ENCODE data around the gene MARS1.
"Not testable (repeated sequence)": the region's sequence is repeated elsewhere in the genome, so short reads cannot be mapped to it uniquely, and the experiment has no call there.

Gene MARS1

GRCh38 chr12:57487597-57488401 is at the start of gene MARS1:
Gene MARS1 (plus strand): TSS chr12:57488068. CDS start chr12:57488091, 23 bp downstream.
- DNase-seq (ENCODE audit: low spot score), result peak; percentile 90

DNA sequence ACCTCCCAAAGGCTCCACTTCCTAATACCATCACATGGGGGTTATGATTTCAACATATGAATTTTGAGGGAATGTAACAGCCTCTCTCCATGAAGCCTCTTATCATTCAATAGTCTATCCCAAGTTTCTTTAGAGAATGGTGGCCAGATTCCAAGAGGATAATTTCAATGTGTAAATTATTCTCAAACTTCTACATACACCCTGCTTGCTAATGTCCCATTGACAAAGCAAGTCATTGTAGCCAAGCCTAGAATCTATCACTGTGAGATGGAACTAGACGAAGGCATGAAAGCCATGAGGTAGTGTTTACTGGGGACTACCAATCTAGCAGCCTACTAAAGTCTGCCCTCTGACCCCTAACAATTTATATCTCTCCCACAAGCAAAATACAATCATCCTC is 49.5 kb upstream of the MARS1 start:
- DNase-seq (ENCODE audit: low spot score), result no peak

DNA sequence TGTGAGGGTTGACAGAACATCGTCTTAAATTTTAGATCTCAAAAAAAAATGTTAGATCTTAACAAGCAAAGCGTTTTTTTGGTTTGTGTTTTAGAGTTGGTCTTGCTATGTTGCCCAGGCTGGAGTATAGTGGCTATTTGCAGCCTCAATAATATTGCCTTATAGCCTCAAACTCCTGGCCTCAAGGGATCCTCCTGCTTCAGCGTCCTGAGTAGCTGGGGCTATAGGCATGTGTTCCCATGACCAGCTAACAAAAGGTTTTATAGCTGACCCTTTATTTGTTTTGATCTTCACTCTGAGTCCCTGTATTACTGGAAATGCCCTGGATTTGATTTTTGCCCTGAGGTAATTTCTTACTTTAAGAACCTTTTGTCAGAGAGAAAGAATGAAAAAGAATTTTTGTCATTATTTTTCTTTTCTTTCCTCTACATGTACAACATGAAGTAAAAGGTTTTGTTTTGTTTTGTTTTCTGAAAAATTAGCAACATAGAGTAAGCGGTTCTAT is 48.1 kb upstream of the MARS1 start:
- no peak for DNase-seq (ENCODE audit: low spot score)

DNA sequence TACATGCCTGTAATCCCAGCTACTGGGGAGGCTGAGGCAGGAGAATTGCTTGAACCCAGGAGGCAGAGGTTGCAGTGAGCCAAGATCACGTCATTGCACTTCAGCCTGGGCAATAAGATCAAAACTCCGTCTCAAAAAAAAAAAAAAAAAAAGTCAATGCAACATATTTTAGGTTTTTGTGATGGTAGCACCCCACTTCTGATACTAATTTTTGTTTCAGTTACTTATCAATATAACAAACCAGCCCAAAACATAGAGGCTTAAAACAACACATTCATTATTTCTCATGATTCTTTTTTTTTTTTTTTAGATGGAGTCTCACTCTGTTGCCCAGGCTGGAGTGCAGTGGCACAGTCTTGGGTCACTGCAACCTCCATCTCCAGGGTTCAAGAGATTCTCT is 46.5 kb upstream of the MARS1 start:
- not testable (repeated sequence) for DNase-seq (ENCODE audit: low spot score)

DNA sequence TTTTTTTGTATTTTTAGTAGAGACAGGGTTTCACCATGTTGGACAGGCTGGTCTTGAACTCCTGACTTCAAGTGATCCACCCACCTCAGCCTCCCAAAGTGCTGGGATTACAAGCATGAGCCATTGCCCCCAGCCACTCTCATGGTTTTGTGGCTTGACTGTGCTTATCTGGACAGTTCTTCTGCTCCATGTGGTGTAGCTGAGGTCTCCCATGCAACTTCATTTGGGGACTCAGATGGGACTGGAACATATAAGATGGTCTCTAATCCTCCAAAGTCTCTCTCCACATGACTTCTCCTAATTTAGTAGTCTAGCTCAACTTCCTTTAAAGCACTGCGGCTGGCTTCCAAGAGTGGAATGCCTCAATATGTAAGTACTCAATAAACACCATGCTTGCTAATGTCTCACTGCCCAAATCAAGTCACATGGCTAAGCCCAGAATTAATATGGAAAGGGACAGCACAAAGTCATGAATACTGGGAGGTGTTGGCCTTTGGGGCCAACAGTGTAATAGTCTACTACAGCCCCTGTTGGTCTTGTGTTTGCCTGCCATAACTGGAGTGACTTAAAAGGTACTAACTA is 45.9 kb upstream of the MARS1 start:
- no peak for DNase-seq (ENCODE audit: low spot score)

- not testable (repeated sequence) for DNase-seq (ENCODE audit: low spot score)
Observed at GRCh38 chr12:57444337-57444736, 43.5 kb upstream of the MARS1 start.

DNA sequence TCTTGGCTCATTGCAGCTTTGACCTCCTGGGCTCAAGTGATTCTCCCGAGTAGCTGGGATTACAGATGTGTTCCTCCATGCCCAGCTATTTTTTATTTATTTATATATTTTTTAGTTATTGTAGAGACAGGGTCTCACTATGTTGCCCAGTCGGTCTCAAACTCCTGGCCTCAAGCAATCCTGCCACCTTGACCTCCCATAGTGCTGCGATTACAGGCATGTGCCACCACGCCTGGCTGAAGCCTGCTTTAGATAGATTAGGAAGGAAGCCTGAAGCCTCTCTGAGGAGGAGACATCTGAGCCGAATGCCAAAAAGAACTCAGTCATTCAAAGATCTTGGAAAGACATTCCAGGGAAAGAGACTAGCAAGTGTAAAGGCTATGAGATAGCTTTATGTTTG is 43.1 kb upstream of the MARS1 start:
- DNase-seq (ENCODE audit: low spot score), result no peak

- DNase-seq (ENCODE audit: low spot score), result no peak
Observed at GRCh38 chr12:57446292-57446960, 41.4 kb upstream of the MARS1 start.

DNA sequence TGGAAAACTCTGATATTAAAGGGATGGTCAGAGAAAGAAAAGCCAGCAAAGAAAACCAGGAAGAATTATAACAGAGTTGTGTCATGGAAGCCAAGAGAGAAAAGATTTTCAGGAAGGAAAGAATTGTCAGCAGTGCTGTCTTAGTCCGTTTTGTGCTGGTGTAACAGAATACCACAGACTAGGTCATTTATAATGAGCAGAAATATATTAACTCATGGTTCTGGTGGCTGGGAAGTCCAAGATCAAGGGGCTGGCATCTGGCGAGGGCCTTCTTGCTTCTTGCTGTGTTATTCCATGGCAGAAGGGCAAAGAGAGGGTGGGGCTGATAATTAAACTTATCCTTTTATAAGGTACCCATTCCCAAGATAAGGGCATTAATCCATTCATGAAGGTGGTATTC is 39.2 kb upstream of the MARS1 start:
- no peak for DNase-seq (ENCODE audit: low spot score)

DNA sequence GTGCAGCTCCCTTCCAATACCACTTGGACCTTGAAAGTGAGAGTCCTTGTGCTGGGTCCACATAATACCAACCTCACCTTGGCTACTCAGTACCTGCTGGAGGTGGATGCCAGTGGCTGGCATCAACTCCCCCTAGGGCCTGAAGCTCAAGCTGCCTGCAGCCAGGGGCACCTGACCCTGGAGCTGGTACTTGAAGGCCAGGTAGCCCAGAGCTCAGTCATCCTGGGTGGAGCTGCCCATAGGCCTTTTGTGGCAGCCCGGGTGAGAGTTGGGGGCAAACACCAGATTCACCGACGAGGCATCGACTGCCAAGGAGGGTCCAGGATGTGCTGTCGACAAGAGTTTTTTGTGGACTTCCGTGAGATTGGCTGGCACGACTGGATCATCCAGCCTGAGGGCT is 38.5 kb upstream of the MARS1 start:
- DNase-seq (ENCODE audit: low spot score), result no peak

- DNase-seq (ENCODE audit: low spot score), result no peak
Observed at GRCh38 chr12:57450057-57450456, 37.8 kb upstream of the MARS1 start.

GRCh38 chr12:57451233-57451778 is 36.6 kb upstream of the MARS1 start:
- no peak for DNase-seq (ENCODE audit: low spot score)

DNA sequence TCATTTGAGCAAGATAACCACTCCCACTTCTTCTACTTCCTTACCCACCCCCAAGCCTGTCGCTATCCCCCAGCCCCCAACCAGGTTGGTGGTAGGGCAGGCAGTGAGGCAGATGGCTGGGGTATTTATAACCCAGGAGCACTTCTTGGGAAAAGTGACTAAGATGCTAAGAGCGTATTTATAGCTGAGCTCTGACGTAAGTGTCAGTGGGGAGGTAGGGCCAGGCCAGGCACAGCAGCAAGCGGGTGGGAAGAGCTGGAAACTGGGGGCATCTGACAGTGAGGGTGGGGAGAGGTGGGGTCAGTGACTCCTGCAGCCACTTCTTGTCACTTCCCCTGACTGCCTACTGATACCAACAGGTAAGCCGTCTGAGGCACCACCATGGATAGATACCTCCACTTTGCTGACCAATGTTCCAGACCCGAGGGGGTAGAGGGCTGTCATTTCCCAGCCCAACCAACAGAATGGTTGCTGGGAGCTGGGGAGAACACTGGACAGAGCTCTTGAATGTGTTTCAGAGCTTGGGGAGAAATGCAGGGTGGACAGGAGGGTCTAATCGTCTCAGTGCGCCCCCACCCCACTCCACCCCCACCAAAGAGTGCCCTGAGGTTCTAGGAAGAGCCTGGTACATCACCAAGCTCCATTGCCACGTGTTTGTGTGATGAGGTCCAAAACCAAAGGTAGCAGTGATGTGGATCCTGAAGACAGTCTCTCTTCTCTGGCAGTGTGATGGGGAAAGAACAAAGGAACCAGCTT is 35.5 kb upstream of the MARS1 start:
- peak; percentile 77 for DNase-seq (ENCODE audit: low spot score)

DNA sequence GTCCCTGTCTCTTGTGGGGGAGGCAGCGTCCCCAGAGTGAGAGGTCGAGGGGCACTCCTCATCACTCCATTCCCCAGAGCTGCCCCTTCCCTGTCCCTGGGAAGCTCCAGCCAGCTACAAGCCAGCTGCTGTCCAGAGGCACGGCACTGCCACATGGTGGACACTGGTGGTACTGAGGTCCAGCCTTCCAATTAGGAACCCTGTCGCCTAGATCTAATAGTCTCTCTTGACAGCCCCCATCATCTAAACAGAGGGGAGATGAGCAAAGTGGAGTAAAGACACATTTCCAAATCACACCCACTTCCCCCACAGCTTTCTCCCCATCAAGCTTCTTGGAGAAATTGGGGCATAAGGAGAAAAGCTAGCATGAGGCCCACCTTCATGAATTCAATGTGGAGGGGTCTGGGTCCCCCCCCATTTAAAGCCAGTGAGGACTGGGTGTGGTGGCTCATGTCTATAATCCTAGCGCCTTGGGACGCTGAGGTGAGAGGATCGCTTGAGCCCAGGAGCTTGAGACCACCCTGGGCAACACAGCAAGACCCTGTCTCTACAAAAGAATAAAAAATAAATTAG is 34.8 kb upstream of the MARS1 start:
- peak; percentile 74 for DNase-seq (ENCODE audit: low spot score)

DNA sequence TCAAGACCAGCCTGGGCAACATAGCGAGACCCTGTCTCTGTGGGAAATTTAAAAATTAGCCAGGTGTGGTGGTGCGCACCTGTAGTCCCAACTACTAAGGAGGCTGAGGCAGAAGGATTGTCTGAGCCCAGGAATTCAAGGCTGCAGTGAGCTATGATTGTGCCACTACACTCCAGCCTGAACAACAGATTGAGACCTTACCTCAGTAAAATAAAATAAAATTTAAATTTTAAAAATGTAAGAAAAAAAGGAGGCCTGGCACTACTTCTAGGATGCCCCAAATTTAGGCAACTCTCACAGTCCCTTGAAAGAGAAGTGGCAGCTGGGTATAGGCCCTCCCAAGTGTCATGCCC is 33.7 kb upstream of the MARS1 start:
- no peak for DNase-seq (ENCODE audit: low spot score)

GRCh38 chr12:57454566-57455373 is 33.1 kb upstream of the MARS1 start, which contains the start of gene INHBE:
Gene INHBE (plus strand): TSS chr12:57455307. CDS start chr12:57455537, 230 bp downstream.
- no peak for DNase-seq (ENCODE audit: low spot score)

DNA sequence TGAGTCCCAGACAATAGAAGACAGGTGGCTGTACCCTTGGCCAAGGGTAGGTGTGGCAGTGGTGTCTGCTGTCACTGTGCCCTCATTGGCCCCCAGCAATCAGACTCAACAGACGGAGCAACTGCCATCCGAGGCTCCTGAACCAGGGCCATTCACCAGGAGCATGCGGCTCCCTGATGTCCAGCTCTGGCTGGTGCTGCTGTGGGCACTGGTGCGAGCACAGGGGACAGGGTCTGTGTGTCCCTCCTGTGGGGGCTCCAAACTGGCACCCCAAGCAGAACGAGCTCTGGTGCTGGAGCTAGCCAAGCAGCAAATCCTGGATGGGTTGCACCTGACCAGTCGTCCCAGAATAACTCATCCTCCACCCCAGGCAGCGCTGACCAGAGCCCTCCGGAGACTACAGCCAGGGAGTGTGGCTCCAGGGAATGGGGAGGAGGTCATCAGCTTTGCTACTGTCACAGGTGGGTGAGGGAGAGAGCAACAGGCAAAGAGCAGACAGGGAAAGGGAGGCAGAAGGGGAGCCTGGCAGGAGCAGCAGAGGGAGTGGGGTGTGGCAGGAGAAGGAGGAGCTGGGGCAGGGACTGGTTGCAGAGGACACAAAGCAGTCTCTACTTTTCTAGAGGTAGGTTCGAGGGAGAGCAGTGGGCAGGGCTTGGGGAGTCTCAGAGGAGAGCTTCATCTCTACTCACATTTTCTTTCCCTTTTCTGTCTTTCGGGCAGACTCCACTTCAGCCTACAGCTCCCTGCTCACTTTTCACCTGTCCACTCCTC is 32.3 kb upstream of the MARS1 start:
- DNase-seq (ENCODE audit: low spot score), result no peak

DNA sequence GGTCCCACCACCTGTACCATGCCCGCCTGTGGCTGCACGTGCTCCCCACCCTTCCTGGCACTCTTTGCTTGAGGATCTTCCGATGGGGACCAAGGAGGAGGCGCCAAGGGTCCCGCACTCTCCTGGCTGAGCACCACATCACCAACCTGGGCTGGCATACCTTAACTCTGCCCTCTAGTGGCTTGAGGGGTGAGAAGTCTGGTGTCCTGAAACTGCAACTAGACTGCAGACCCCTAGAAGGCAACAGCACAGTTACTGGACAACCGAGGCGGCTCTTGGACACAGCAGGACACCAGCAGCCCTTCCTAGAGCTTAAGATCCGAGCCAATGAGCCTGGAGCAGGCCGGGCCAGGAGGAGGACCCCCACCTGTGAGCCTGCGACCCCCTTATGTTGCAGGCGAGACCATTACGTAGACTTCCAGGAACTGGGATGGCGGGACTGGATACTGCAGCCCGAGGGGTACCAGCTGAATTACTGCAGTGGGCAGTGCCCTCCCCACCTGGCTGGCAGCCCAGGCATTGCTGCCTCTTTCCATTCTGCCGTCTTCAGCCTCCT is 31.6 kb upstream of the MARS1 start:
- no peak for DNase-seq (ENCODE audit: low spot score)

DNA sequence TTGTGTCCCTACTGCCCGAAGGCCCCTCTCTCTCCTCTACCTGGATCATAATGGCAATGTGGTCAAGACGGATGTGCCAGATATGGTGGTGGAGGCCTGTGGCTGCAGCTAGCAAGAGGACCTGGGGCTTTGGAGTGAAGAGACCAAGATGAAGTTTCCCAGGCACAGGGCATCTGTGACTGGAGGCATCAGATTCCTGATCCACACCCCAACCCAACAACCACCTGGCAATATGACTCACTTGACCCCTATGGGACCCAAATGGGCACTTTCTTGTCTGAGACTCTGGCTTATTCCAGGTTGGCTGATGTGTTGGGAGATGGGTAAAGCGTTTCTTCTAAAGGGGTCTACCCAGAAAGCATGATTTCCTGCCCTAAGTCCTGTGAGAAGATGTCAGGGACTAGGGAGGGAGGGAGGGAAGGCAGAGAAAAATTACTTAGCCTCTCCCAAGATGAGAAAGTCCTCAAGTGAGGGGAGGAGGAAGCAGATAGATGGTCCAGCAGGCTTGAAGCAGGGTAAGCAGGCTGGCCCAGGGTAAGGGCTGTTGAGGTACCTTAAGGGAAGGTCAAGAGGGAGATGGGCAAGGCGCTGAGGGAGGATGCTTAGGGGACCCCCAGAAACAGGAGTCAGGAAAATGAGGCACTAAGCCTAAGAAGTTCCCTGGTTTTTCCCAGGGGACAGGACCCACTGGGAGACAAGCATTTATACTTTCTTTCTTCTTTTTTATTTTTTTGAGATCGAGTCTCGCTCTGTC is 31.0 kb upstream of the MARS1 start:
- DNase-seq (ENCODE audit: low spot score), result no peak
